ENCODE data around the gene RREB1.

Gene RREB1

GRCh38 chr6:7197747-7198146, 90.0 kb downstream of the RREB1 start:
- no peak for DNase-seq

DNA sequence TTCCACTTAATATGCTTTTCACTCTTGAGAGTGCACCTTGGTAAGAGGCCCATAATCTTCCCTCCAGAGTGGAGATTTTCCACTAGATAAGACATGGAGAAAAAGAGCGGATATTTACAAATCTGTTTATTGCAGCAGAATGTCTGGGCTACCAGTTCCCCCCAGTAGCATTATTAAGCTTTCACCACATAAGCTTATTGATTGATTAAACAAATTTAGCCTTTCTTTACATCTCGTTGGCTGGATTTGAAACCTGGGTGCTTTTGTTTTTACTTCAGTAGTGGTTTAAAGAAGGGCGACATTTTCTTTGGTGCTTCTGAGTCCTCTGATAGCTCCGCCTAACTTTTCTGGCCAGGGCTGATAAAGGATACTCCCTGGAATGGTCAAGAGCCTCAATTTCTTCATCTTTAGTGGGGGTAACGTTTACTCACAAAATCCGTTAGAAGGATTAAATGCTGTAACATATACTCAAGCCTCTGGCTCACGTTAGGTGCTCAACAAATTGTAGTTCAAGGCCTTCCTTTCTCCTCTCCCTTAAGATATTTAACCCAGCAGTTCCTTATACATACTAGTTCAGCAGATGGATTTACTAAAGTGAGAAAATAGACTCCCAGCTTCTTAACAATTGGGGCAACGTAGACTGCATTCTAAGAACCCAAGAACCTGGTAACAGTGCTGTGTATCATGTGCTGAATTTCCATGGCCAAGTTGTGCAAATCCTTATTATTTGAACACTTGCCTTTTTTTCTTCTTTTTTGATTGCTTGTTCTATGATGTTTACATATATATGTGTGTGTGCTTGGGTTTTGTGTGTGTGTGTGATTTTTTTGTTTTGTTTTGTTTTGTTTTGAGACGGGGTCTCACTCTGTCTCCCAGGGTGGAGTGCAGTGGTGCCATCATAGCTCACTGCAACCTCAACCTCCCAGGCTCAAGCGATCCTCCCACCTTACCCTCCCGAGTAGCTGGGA, 91.4 kb downstream of the RREB1 start:
- DNase-seq: no peak

- no peak for DNase-seq
Observed at GRCh38 chr6:7200598-7201443, 93.1 kb downstream of the RREB1 start.

- no peak for DNase-seq
Observed at GRCh38 chr6:7201444-7201731, 93.6 kb downstream of the RREB1 start.

DNA sequence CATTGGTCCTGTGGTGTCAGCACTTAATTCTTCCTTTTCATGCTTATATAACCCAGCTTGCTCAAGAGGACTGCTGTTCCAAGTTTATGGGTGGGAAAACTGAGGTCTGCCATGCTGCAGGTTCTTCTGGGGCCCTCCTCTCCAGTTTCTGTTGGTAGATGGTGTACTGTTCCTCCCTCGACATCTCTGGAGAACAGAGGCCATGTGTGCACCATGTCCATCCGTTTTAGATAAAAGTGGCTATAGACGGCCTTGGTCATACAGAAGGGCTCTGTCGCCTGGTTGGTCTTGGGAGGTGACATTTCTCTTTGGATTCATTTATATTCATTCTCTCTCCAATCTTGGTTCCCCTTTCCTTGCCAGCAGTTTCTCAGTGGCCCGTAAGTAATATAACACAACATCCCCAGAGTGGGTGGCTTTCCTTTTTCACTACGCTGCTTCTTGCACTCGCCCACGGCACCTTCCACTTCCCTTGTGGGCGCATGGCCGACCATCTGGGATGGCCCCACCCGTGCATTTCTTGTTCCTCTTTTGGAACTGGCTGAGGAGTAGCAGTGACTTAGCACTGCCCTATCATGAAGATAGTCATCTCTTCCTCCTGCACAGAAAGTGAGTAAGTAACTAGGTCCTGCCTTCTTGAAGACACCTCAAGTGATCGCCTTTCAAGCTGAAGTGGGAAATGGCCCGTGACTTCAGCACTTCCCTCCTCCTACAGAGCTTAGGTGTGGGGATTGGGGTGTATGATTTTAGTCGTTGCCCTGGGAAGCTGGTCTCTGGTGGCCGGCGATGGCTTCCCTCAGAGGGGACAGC, 94.2 kb downstream of the RREB1 start:
- no peak for DNase-seq

- no peak for DNase-seq
Observed at GRCh38 chr6:7202950-7203349, 95.2 kb downstream of the RREB1 start.

- DNase-seq: no peak
Observed at GRCh38 chr6:7203939-7204338, 96.2 kb downstream of the RREB1 start.

GRCh38 chr6:7204726-7205125, 97.0 kb downstream of the RREB1 start:
- no peak for DNase-seq

DNA sequence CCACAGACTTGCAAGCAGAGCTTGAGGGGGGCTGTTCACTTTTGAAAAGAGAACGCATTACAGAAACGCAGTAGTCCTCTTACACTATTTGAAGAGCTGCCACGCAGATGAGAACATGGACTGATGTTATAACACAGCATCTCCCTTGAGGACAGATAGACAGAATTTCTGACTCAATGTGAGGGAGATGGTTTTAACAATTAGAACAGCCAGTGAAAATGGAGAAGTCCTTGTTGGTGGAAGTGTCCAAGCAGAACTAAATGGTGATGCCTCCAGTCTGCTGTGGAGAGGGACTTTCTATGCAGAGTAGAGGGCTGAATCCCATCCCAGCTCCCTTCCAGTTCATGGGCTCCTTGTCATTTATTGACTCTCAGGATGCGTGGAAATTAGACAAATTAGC, 100.0 kb downstream of the RREB1 start:
- no peak for DNase-seq

GRCh38 chr6:7213416-7213815, 105.7 kb downstream of the RREB1 start:
- DNase-seq: no peak

- DNase-seq: no peak
Observed at GRCh38 chr6:7214468-7214867, 106.7 kb downstream of the RREB1 start.

DNA sequence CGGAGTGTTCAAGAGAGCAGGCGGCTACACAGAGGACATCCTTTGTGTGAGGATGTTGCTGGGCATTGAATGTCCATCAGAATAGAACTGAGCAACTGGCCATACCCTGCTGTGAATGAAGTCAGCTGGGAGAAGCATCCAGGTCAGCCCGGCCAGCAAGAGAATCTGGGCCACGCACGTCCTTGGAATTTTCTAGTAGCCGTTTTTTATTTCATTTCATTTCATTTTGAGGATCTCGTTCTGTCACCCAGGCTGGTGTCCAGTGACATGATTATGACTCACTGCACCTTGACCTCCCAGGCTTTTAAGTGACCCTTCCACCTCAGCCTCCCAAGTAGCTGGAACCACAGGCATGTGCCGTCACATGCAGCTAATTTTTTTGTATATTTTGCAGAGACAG, 107.4 kb downstream of the RREB1 start:
- DNase-seq: no peak

DNA sequence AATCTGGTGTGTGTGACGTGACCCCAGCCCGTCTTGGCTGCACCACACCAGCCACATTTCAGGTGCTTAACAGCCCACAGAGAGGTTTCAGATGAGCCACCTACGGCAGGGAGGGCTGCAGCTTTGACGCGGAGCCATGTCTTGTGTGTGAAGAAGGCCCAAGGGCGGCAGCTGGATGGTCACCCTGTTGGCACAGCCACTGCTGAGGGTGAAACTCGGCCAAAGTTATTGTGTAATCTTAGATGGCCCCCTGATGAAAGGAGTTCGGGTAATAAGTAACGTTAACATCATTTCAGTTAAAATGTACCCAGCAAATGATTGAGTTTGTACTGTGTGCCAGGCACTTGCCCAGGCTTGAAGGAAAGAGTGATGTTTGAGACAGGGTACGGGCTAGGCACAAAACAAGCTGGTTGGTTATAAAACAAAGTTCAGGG, 108.1 kb downstream of the RREB1 start:
- no peak for DNase-seq

GRCh38 chr6:7216941-7217621, 109.3 kb downstream of the RREB1 start:
- DNase-seq: no peak

DNA sequence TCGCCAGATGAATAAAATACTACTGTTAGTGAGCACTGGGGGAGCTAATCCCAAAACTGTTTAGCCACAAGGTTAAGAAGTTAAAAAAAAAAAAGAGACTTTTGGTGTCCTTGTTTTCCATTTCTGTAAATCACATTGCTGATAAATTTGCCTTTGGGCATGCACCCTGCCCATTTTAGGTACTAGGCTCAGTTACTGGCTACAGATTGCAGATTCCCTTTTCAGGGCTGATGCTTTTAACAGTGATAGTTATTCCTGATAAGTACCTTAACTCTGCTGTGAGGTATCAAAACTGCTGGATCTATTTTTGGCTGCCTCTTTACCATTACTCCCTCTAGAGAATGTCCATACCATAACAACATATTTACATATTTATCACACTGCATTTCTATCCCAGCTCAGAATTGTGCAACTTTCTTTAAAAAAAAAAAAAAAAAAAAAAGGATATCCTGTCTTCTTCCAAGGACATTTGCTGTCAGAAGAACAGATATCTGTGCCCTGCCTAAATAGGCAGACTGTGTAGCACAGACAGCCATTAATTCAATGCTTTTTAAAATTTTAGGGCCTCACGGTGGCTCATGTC, 110.7 kb downstream of the RREB1 start:
- DNase-seq: no peak

- no peak for DNase-seq
Observed at GRCh38 chr6:7219310-7219709, 111.5 kb downstream of the RREB1 start.

GRCh38 chr6:7222197-7222596, 114.4 kb downstream of the RREB1 start:
- no peak for DNase-seq

GRCh38 chr6:7224731-7225130, 117.0 kb downstream of the RREB1 start:
- DNase-seq: no peak

GRCh38 chr6:7228662-7229375, 121.1 kb downstream of the RREB1 start:
- no peak for DNase-seq

GRCh38 chr6:7229376-7230326, 121.9 kb downstream of the RREB1 start:
- no peak for DNase-seq

Measured in effector CD8-positive, alpha-beta T cell (primary cell).